Measurements from ENCODE around the gene ZNF24. TPM values are rescaled to one million over a fixed set of nuclear protein-coding genes. Genes with fewer than 3 reads are reported as not detected.

ZNF24 gene
- total RNA-seq, 1 donor from 2014 or later = 84.8 TPM

- Mint-ChIP-seq H3K27me3 (ENCODE audit: insufficient read depth, low read depth) (no peaks in the 10 kb centered on the region), H3K27ac (no peak overlapping the region), H3K4me3 (no peak overlapping the region), H3K4me1 (no peaks in the 10 kb centered on the region), H3K36me3 (peaks cover 41% of the 10 kb centered on the region), H3K9me3 (peaks cover 3% of the 10 kb centered on the region)
- Histone ChIP-seq H3K27ac (no peak overlapping the region), H3K4me1 (no peaks in the 10 kb centered on the region), H3K4me3 (no peak overlapping the region), H3K79me2 (ENCODE audit: low read depth) (peaks cover 9% of the 10 kb centered on the region), H3K4me2 (no peak overlapping the region), H3K9ac (no peak overlapping the region), H3K27me3 (no peaks in the 10 kb centered on the region), H4K20me1 (ENCODE audit: low read depth) (peaks cover 5% of the 10 kb centered on the region), H3K9me3 (ENCODE audit: low read depth) (no peaks in the 10 kb centered on the region), H3F3A (ENCODE audit: low read depth) (peaks cover 26% of the 10 kb centered on the region), H2AFZ (replicated peaks) (no peak overlapping the region), H3K36me3 (peaks cover 23% of the 10 kb centered on the region)
- no peak for TF ChIP-seq EZH2phosphoT487 (IDR thresholded peaks at IDR 0.05)
- no peak for TF ChIP-seq CTCF (IDR thresholded peaks at IDR 0.05)
- no peak for DNase-seq (ENCODE audit: low spot score)
Observed at GRCh38 chr18:35331367-35332087, 12.7 kb downstream of the ZNF24 start.

GRCh38 chr18:35328868-35329267 is 15.4 kb downstream of the ZNF24 start:
- H3K4me3 Mint-ChIP-seq = no peak overlapping the region
- peaks cover 20% of the 10 kb centered on the region for H3K36me3 Mint-ChIP-seq
- H3K27ac Mint-ChIP-seq = no peak overlapping the region
- Histone ChIP-seq H3K27me3 (no peaks in the 10 kb centered on the region), H4K20me1 (ENCODE audit: low read depth) (no peaks in the 10 kb centered on the region), H3K4me2 (no peak overlapping the region), H3K9ac (no peak overlapping the region), H3K79me2 (ENCODE audit: low read depth) (no peaks in the 10 kb centered on the region), H3K4me3 (no peak overlapping the region), H2AFZ (replicated peaks) (no peak overlapping the region), H3K4me1 (peaks cover 16% of the 10 kb centered on the region), H3K27ac (no peak overlapping the region), H3K9me3 (ENCODE audit: low read depth) (no peaks in the 10 kb centered on the region), H3K36me3 (peaks cover 7% of the 10 kb centered on the region), H3F3A (ENCODE audit: low read depth) (peaks cover 21% of the 10 kb centered on the region)
- peaks cover 4% of the 10 kb centered on the region for H3K4me1 Mint-ChIP-seq
- no peak for DNase-seq (ENCODE audit: low spot score)
- peaks cover 3% of the 10 kb centered on the region for H3K9me3 Mint-ChIP-seq
- TF ChIP-seq EZH2 (IDR thresholded peaks at IDR 0.05) = no peak
- TF ChIP-seq EZH2phosphoT487 (IDR thresholded peaks at IDR 0.05) = no peak
- TF ChIP-seq CTCF (IDR thresholded peaks at IDR 0.05) = no peak
- H3K27me3 Mint-ChIP-seq (ENCODE audit: insufficient read depth, low read depth) = no peaks in the 10 kb centered on the region

- peaks cover 3% of the 10 kb centered on the region for H3K9me3 Mint-ChIP-seq
- Histone ChIP-seq H3K27me3 (no peaks in the 10 kb centered on the region), H4K20me1 (ENCODE audit: low read depth) (no peaks in the 10 kb centered on the region), H3K9me3 (ENCODE audit: low read depth) (no peaks in the 10 kb centered on the region), H3K9ac (no peak overlapping the region), H3K79me2 (ENCODE audit: low read depth) (no peaks in the 10 kb centered on the region), H3F3A (ENCODE audit: low read depth) (peaks cover 14% of the 10 kb centered on the region), H3K36me3 (no peaks in the 10 kb centered on the region), H3K27ac (no peak overlapping the region), H3K4me3 (no peak overlapping the region), H3K4me1 (peaks cover 16% of the 10 kb centered on the region), H3K4me2 (no peak overlapping the region), H2AFZ (replicated peaks) (peak overlapping the region; percentile 20)
- no peaks in the 10 kb centered on the region for H3K27me3 Mint-ChIP-seq (ENCODE audit: insufficient read depth, low read depth)
- no peak overlapping the region for H3K4me3 Mint-ChIP-seq
- peaks cover 4% of the 10 kb centered on the region for H3K4me1 Mint-ChIP-seq
- H3K36me3 Mint-ChIP-seq = peaks cover 5% of the 10 kb centered on the region
- H3K27ac Mint-ChIP-seq = no peak overlapping the region
- no peak for TF ChIP-seq EZH2phosphoT487 (IDR thresholded peaks at IDR 0.05)
- TF ChIP-seq EZH2 (IDR thresholded peaks at IDR 0.05) = no peak
- no peak for TF ChIP-seq CTCF (IDR thresholded peaks at IDR 0.05)
- DNase-seq (ENCODE audit: low spot score) = no peak
Observed at GRCh38 chr18:35326695-35327387, 17.4 kb downstream of the ZNF24 start.

Data from neural progenitor cell (in vitro differentiated cells).